GM12878 (cell line): ENCODE results near the gene ZNF511. TPM values are rescaled to one million over a fixed set of nuclear protein-coding genes. Genes with fewer than 3 reads are reported as not detected.

Experiments
- HCFC1 ChIP-seq: fragments of 150-350 bp; IDR thresholded peaks from 2 replicates; pipeline ENCODE4 v1.6.1; 2014; ENCODE audit warnings: low read length
- JUND ChIP-seq: IDR thresholded peaks from 2 replicates; pipeline ENCODE4 v1.6.1; 2012; ENCODE audit warnings: low read depth, mild to moderate bottlenecking, low read length, improper control_type of control experiment, moderate library complexity
- POU2F2 ChIP-seq: IDR thresholded peaks from 3 replicates; pipeline ENCODE4 v1.6.1; 2011; ENCODE audit warnings: low read depth, mild to moderate bottlenecking, low read length, borderline replicate concordance
- SPI1 ChIP-seq: IDR thresholded peaks from 2 replicates; pipeline ENCODE4 v1.6.1; 2011; ENCODE audit warnings: low read depth, mild to moderate bottlenecking, low read length, moderate library complexity, borderline replicate concordance; ENCODE audit not compliant: insufficient read depth
- ZBED1 ChIP-seq: IDR thresholded peaks from 2 replicates; pipeline ENCODE4 v1.6.1; 2016; ENCODE audit warnings: borderline replicate concordance
- polyA plus RNA-seq, 11 experiments: library from polyadenylated mRNA; depleted of rRNA in 4 of 11; unstranded in 6 of 11; stranded (reverse) in 5 of 11; fragments of >200 nt; fragmentation: Nextera tagmentation in 4 of 11; fragmentation: Illumina TruSeq in 1 of 11; extraction: Ambion mirVana in 4 of 11; extraction: Trizol in 1 of 11; gene quantifications; 1 replicate in 1 of 11; 2 replicates in 10 of 11; pipeline versions ENCODE4 v1.2.1 to v1.2.3, GENCODE V29; 2011 to 2016; ENCODE audit warnings: inconsistent platforms in 2 of 11, missing spikeins in 2 of 11, low read depth in 1 of 11
- total RNA-seq, 4 experiments: library from RNA; depleted of rRNA in 3 of 4; stranded (reverse); fragments of >200 nt in 3 of 4; fragmentation: Illumina TruSeq in 1 of 4; extraction: Trizol in 1 of 4; gene quantifications; 2 replicates each; pipeline versions ENCODE4 v1.2.1 to v1.2.3, GENCODE V29; 2013 to 2021
- TF ChIP-seq, protein P1 (sequence below): IDR thresholded peaks from 2 replicates; pipeline ENCODE4 v1.6.1; 2011; ENCODE audit warnings: low read depth, mild to moderate bottlenecking, low read length, moderate library complexity, borderline replicate concordance; ENCODE audit errors: extremely low read depth
- TF ChIP-seq, protein P2 (sequence below), 3 experiments: IDR thresholded peaks in 2 of 3; conservative IDR thresholded peaks in 1 of 3; 2 replicates each; pipeline ENCODE4 v1.5.1; 2011; ENCODE audit warnings: low read depth in 3 of 3, low read length in 3 of 3, mild to moderate bottlenecking in 3 of 3, control low read depth in 2 of 3, moderate library complexity in 2 of 3, inconsistent platforms in 1 of 3, mixed read lengths in 1 of 3; ENCODE audit not compliant: control insufficient read depth in 2 of 3, insufficient read depth in 1 of 3; ENCODE audit errors: extremely low read depth in 1 of 3
- TF ChIP-seq, protein P3 (sequence below): fragments of 450-650 bp; IDR thresholded peaks from 2 replicates; pipeline ENCODE4 v1.6.1; 2016; ENCODE audit warnings: mild to moderate bottlenecking, moderate library complexity, borderline replicate concordance

ZNF511 gene
- total and polyA plus RNA-seq, 10 of the 15 experiments (the other 5 are each of a cell fraction or from before 2014, with no cell fraction given): 0.58 to 110 (median 32.0) TPM

DNA sequence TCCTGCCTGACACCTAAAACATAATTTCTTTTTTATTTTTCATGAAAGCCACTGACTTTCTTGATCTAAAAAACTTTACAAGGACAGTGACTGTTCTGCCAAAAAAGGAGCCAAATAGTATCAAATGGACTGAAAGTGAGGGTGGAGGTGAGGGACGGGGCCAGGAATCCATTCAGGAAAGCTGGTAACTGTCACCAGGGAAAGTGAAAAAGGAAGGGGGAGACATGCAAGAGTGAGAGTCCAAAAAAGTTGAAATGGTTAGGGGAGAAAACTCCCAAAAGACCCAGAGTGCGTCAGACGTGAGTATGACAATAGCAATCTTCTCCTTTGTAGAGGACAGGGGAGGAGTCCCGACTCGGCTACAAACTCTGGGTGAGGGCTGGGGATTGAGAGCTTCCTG, 35.5 kb downstream of the ZNF511 start (continued):
- TF ChIP-seq, protein P1, sequence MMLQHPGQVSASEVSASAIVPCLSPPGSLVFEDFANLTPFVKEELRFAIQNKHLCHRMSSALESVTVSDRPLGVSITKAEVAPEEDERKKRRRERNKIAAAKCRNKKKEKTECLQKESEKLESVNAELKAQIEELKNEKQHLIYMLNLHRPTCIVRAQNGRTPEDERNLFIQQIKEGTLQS: no peak
- TF ChIP-seq ZBED1 (no peak), JUND (no peak), POU2F2 (no peak), SPI1 (no peak), HCFC1 (no peak)
- TF ChIP-seq, protein P2, sequence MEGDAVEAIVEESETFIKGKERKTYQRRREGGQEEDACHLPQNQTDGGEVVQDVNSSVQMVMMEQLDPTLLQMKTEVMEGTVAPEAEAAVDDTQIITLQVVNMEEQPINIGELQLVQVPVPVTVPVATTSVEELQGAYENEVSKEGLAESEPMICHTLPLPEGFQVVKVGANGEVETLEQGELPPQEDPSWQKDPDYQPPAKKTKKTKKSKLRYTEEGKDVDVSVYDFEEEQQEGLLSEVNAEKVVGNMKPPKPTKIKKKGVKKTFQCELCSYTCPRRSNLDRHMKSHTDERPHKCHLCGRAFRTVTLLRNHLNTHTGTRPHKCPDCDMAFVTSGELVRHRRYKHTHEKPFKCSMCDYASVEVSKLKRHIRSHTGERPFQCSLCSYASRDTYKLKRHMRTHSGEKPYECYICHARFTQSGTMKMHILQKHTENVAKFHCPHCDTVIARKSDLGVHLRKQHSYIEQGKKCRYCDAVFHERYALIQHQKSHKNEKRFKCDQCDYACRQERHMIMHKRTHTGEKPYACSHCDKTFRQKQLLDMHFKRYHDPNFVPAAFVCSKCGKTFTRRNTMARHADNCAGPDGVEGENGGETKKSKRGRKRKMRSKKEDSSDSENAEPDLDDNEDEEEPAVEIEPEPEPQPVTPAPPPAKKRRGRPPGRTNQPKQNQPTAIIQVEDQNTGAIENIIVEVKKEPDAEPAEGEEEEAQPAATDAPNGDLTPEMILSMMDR (IDR thresholded peaks at IDR 0.05 in 2 of 3, conservative IDR thresholded peaks at IDR 0.05 in 1 of 3; ENCODE audit: control insufficient read depth in 2 of 3, extremely low read depth in 1 of 3, insufficient read depth in 1 of 3, low read depth in 3 of 3, low read length in 3 of 3): no peak
- TF ChIP-seq, protein P3, sequence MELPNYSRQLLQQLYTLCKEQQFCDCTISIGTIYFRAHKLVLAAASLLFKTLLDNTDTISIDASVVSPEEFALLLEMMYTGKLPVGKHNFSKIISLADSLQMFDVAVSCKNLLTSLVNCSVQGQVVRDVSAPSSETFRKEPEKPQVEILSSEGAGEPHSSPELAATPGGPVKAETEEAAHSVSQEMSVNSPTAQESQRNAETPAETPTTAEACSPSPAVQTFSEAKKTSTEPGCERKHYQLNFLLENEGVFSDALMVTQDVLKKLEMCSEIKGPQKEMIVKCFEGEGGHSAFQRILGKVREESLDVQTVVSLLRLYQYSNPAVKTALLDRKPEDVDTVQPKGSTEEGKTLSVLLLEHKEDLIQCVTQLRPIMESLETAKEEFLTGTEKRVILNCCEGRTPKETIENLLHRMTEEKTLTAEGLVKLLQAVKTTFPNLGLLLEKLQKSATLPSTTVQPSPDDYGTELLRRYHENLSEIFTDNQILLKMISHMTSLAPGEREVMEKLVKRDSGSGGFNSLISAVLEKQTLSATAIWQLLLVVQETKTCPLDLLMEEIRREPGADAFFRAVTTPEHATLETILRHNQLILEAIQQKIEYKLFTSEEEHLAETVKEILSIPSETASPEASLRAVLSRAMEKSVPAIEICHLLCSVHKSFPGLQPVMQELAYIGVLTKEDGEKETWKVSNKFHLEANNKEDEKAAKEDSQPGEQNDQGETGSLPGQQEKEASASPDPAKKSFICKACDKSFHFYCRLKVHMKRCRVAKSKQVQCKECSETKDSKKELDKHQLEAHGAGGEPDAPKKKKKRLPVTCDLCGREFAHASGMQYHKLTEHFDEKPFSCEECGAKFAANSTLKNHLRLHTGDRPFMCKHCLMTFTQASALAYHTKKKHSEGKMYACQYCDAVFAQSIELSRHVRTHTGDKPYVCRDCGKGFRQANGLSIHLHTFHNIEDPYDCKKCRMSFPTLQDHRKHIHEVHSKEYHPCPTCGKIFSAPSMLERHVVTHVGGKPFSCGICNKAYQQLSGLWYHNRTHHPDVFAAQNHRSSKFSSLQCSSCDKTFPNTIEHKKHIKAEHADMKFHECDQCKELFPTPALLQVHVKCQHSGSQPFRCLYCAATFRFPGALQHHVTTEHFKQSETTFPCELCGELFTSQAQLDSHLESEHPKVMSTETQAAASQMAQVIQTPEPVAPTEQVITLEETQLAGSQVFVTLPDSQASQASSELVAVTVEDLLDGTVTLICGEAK: no peak
